ENCODE results near the gene WFIKKN2.

WFIKKN2 gene

GRCh38 chr17:50863931-50864330 is 28.5 kb downstream of the WFIKKN2 start:
- no peak for TF ChIP-seq GATA2 (IDR thresholded peaks at IDR 0.05; ENCODE audit: low read depth, low read length)
- TF ChIP-seq GATA3 (IDR thresholded peaks at IDR 0.05; ENCODE audit: low read depth, low read length), result no peak

GRCh38 chr17:50864747-50865059 is 29.3 kb downstream of the WFIKKN2 start:
- TF ChIP-seq GATA2 (IDR thresholded peaks at IDR 0.05; ENCODE audit: low read depth, low read length), result no peak
- TF ChIP-seq GATA3 (IDR thresholded peaks at IDR 0.05; ENCODE audit: low read depth, low read length), result no peak

- TF ChIP-seq GATA3 (IDR thresholded peaks at IDR 0.05; ENCODE audit: low read depth, low read length), result no peak
- no peak for TF ChIP-seq GATA2 (IDR thresholded peaks at IDR 0.05; ENCODE audit: low read depth, low read length)
Measured at GRCh38 chr17:50865060-50865867, 29.9 kb downstream of the WFIKKN2 start.

- TF ChIP-seq GATA3 (IDR thresholded peaks at IDR 0.05; ENCODE audit: low read depth, low read length) (no peak), GATA2 (IDR thresholded peaks at IDR 0.05; ENCODE audit: low read depth, low read length) (no peak)
Measured at GRCh38 chr17:50865868-50866260, 30.5 kb downstream of the WFIKKN2 start.

DNA sequence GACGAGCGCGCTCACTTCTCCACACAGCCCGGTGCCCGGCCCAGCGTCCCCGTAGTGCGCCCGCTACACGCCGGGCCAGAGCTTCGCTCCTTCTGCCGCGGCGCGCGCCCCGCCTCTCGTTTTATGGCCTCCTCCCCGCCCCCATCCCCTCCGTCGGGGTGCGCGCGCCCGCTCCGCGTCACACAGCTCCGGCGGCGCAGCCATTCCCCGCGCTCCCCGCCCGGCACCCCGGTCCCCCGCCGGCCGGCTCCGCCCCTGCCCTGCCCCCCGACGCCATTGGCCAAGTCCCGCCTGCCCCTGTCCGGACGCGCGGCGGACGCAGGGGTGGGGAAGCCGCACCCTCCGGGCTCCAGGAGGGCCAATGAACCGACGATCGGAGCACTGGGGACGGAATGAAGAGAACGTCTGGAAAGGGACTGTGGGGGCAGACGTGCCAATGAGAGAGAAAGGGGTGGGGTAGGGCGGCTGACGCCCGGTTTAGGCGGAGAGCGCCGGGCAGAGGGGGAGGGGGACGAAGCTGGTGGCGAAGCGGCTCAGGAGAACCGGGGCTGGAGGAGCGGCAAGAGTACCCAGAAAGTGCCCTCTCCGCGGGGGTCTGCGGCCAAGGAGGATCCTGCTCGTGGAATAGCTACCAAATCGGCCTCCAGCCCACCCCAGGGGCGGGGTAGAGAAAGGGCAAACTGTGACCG is 31.0 kb downstream of the WFIKKN2 start, which contains the start of gene TOB1:
TOB1 (minus strand) TSS at position 94 of the 689 bp plus-strand sequence. CDS start 2,337 bp downstream, outside the sequence.
- no peak for TF ChIP-seq GATA3 (IDR thresholded peaks at IDR 0.05; ENCODE audit: low read depth, low read length)
- TF ChIP-seq GATA2 (IDR thresholded peaks at IDR 0.05; ENCODE audit: low read depth, low read length), result no peak

- TF ChIP-seq GATA2 (IDR thresholded peaks at IDR 0.05; ENCODE audit: low read depth, low read length) (no peak), GATA3 (IDR thresholded peaks at IDR 0.05; ENCODE audit: low read depth, low read length) (no peak)
Measured at GRCh38 chr17:50866950-50867362, 31.6 kb downstream of the WFIKKN2 start.

DNA sequence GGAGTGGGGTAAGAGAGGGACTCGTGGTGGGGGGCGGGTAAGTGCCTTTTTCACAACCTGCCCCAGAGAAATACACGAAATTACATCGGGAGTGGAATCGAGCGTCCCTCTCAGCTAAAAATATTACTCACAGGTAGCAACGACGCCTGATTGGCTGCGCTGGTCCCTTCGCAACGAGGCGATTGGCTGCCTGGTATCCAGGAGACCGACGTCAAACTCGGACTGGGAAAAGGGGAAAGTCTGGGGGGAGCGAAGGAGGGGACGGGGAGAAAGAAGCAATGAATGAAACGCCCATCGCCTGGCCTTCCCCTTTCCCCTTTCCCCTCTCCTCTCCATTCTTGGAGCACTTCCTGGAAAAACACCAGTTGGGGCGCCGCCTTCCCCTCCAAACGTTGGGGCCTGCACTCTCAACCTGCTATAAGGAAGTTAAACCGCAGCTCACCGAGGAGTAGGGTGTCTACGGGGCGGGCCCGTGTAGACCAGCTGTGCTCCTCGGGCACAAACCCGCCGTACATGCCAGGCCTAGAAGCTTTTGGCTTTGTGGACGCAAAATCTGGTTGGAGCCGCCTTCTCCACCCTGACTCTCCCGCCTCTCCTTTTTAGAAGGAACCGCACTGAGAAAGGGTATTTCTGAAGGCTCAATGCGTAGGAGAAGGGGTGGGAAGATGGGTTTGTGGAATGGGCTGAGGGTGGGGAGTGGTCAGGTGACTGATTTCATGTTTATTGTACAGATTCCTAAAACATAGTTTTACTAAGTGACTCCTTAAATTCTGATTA is 32.2 kb downstream of the WFIKKN2 start:
- TF ChIP-seq GATA3 (IDR thresholded peaks at IDR 0.05; ENCODE audit: low read depth, low read length) (no peak), GATA2 (IDR thresholded peaks at IDR 0.05; ENCODE audit: low read depth, low read length) (no peak)

- TF ChIP-seq GATA2 (IDR thresholded peaks at IDR 0.05; ENCODE audit: low read depth, low read length) (no peak), GATA3 (IDR thresholded peaks at IDR 0.05; ENCODE audit: low read depth, low read length) (no peak)
Measured at GRCh38 chr17:50868140-50868438, 32.7 kb downstream of the WFIKKN2 start.

- TF ChIP-seq GATA3 (IDR thresholded peaks at IDR 0.05; ENCODE audit: low read depth, low read length), result no peak
- no peak for TF ChIP-seq GATA2 (IDR thresholded peaks at IDR 0.05; ENCODE audit: low read depth, low read length)
Measured at GRCh38 chr17:50868602-50869001, 33.2 kb downstream of the WFIKKN2 start.

DNA sequence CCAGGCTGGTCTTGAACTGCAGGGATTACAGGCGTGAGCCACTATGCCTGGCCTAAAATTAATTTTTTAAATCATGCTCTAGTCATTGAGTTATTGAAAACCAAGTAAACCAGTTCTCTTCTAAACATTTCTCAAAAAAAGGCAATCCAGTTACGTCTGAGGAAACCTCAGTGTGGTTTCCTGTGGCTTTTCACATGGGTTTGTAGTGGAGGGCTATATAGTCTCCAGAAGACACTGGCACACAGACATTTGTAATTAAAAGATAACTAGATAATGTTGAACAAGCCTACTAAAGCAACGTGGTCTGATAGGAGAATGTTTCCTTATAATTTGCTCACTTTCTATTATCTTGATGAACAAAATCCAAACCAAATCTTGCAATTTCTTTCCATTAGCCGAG is 36.0 kb downstream of the WFIKKN2 start:
- TF ChIP-seq GATA3 (IDR thresholded peaks at IDR 0.05; ENCODE audit: low read depth, low read length) (peak; percentile 38; the same call in 1 of the 2 replicates), GATA2 (IDR thresholded peaks at IDR 0.05; ENCODE audit: low read depth, low read length) (no peak)

GRCh38 chr17:50871898-50872297 is 36.5 kb downstream of the WFIKKN2 start:
- TF ChIP-seq GATA2 (IDR thresholded peaks at IDR 0.05; ENCODE audit: low read depth, low read length) (no peak; the same call in 1 of the 2 replicates), GATA3 (IDR thresholded peaks at IDR 0.05; ENCODE audit: low read depth, low read length) (no peak)

DNA sequence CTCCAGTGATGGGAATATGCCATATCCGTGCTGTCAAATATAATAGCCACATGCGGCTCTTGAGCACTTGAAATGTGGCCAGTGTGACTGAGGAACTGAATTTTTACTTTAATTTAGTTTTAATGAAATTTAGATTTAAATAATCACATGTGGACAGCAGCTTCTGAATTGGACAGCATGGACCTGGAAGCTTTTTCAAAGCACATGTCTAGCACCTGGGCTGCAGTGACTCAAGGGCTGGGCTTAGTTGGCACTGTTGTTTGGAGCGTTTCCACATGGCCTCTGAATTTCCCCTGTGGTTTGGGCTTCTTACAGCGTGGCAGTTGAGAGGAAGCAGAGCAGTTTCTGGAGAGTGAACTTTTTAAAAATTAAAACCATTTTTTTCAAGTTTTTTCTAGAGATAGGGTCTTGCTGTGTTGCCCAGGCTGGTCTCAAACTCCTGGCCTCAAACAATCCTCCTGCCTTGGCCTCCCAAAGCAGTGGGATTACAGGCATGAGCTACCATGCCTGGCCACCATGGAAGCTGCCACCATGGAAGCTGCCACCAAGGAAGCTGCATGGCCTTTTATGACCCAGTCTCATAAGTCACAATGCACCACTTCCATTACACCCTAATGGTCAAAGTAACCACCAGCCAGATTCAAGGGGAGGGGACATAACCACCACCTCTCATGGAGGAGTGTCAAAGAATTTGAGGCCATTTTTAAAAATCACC is 37.5 kb downstream of the WFIKKN2 start:
- TF ChIP-seq GATA3 (IDR thresholded peaks at IDR 0.05; ENCODE audit: low read depth, low read length), result no peak
- TF ChIP-seq GATA2 (IDR thresholded peaks at IDR 0.05; ENCODE audit: low read depth, low read length), result no peak

- no peak for TF ChIP-seq GATA2 (IDR thresholded peaks at IDR 0.05; ENCODE audit: low read depth, low read length)
- TF ChIP-seq GATA3 (IDR thresholded peaks at IDR 0.05; ENCODE audit: low read depth, low read length), result no peak
Measured at GRCh38 chr17:50875074-50875473, 39.7 kb downstream of the WFIKKN2 start.

DNA sequence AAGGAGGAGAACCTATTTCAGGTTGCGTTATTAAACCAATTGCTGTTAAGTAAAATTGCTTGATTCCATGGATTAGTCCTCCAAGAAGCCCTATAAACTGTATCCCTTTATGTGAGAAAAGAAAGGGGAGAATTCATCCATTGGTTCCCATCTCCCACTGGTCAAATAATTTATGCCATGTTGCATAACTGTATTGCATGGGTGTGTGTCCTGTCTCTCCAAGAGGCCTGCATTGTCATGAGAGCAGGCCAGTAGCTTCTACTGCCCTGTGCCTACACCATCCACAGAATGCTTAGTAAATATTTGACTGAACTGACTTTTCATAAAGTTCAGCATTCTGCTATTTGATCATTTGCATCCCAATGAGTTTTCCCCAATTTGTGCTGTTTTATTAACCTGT is 42.5 kb downstream of the WFIKKN2 start:
- TF ChIP-seq GATA2 (IDR thresholded peaks at IDR 0.05; ENCODE audit: low read depth, low read length), result no peak
- TF ChIP-seq GATA3 (IDR thresholded peaks at IDR 0.05; ENCODE audit: low read depth, low read length), result no peak

Measured in SH-SY5Y (cell line).